ENCODE data around the gene CAMK1D.
"Not testable (repeated sequence)": the region's sequence is repeated elsewhere in the genome, so short reads cannot be mapped to it uniquely, and the experiment has no call there.

CAMK1D gene

DNA sequence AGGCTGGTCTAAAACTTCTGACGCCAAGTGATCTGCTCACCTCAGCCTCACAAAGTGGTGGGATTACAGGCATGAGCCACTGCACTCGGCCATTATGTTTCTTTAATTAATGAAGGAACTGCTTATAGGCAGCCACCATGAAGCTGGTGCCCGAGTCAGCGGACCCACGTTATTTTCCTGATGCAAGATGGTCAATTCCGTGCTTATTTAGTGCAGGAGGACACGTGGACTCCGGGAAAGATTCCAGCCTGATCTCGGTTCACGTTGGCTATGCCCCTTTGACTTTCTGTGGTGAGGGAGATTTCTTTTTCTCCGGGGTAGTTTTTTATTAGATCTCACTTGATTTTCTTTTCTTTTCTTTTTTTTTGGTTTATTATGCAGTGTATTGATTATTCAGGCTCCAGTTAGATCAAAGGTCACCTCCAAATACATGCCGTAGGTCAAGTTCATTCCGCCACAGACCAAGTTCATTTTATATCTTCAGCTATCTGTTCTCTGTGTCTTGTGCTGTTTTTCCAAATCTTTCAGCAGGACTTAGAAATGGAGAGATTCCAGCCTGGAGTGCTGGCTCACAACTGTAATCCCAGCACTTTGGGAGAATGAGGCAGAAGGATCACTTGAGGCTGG is 8.3 kb downstream of the CAMK1D start:
- H3K4me3 ChIP-seq (ENCODE audit: low read depth, low read length) = no peak overlapping the region
- no peak for DNase-seq (ENCODE audit: low read depth)
- no peak for TF ChIP-seq MYC (IDR thresholded peaks at IDR 0.05; ENCODE audit: low read depth, low read length)
- TF ChIP-seq, protein P1, sequence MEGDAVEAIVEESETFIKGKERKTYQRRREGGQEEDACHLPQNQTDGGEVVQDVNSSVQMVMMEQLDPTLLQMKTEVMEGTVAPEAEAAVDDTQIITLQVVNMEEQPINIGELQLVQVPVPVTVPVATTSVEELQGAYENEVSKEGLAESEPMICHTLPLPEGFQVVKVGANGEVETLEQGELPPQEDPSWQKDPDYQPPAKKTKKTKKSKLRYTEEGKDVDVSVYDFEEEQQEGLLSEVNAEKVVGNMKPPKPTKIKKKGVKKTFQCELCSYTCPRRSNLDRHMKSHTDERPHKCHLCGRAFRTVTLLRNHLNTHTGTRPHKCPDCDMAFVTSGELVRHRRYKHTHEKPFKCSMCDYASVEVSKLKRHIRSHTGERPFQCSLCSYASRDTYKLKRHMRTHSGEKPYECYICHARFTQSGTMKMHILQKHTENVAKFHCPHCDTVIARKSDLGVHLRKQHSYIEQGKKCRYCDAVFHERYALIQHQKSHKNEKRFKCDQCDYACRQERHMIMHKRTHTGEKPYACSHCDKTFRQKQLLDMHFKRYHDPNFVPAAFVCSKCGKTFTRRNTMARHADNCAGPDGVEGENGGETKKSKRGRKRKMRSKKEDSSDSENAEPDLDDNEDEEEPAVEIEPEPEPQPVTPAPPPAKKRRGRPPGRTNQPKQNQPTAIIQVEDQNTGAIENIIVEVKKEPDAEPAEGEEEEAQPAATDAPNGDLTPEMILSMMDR (IDR thresholded peaks at IDR 0.05; ENCODE audit: low read depth, low read length) = no peak
- TF ChIP-seq, protein P2, sequence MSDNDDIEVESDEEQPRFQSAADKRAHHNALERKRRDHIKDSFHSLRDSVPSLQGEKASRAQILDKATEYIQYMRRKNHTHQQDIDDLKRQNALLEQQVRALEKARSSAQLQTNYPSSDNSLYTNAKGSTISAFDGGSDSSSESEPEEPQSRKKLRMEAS (IDR thresholded peaks at IDR 0.05; ENCODE audit: low read depth, low read length) = no peak

DNA sequence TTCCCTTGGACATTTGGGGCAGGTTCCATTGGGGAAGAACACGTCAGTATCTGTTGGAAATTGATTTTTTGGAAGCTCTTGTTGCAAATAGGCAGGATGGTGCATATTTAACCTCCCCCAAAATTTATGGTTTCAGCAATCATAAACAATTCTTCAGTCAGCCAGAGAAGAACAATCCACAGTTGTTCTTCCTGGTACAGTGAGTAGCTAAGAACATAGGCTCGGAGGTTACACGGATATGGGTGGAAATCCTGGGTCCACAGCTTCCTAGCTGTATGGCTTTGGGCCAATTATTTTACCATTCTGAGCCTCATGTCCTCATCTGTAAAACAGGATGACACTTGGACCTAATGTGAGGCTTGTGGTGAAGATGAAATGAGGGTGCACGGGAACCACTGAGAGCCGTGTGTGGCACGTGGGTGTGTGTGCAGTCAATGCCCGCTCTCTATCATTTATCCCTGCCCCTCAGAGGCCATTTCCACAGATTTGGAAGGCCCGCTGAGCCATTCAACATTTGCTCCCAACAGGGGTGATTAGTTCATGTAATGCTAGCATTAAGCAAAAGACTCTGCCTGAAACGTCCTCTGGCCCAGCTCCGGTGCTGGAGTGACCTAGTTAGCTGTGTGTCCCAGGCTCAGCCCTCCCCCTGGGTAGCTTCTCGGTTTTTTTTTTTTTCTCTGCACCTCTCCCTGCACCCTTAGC is 9.7 kb downstream of the CAMK1D start:
- H3K4me3 ChIP-seq (ENCODE audit: low read depth, low read length) = no peak overlapping the region
- DNase-seq (ENCODE audit: low read depth) = no peak
- TF ChIP-seq, protein P2 (IDR thresholded peaks at IDR 0.05; ENCODE audit: low read depth, low read length) = no peak
- TF ChIP-seq, protein P1 (IDR thresholded peaks at IDR 0.05; ENCODE audit: low read depth, low read length) = no peak
- TF ChIP-seq MYC (IDR thresholded peaks at IDR 0.05; ENCODE audit: low read depth, low read length) (no peak), POLR2A (IDR thresholded peaks at IDR 0.05; ENCODE audit: extremely low read depth, insufficient read length) (no peak)

DNA sequence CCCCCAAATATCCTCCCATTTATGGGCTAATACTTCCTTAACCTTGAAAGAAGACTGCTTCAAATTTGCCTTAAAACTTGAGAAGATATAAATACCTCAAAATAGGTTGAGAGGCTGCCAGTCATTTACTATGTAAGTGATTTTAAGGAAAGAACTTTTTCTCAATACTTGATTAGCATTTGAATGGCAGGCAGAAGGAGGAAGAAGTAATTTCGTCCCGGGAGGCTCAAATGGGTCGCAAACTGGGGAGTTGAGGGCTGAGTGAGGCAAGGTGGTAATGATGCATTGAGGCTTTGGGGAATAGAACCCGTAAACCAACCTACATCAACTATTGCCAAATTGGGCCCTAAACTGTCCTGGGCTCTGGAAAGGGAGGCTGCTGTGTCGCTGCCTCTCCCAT is 11.1 kb downstream of the CAMK1D start:
- TF ChIP-seq POLR2A (IDR thresholded peaks at IDR 0.05; ENCODE audit: extremely low read depth, insufficient read length) (no peak), MYC (IDR thresholded peaks at IDR 0.05; ENCODE audit: low read depth, low read length) (no peak)
- TF ChIP-seq, protein P2 (IDR thresholded peaks at IDR 0.05; ENCODE audit: low read depth, low read length) = no peak
- TF ChIP-seq, protein P1 (IDR thresholded peaks at IDR 0.05; ENCODE audit: low read depth, low read length) = no peak
- peak; percentile 24 for DNase-seq (ENCODE audit: low read depth)
- H3K4me3 ChIP-seq (ENCODE audit: low read depth, low read length) = no peak overlapping the region

DNA sequence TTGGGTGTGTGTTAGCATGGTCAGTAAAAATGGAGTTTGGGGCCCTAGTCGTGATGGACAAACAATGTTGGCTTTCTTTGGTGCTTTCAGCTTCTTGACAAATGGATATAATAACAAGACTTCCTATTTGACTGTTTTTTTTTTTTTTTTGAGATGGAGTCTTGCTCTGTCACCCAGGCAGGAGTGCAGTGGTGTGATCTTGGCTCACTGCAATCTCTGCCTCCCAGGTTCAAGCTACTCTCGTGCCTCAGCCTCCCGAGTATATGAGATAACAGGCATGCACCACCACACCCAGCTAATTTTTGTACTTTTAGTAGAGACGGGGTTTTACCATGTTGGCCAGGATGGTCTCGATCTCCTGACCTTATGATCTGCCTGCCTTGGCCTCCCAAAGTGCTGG is 11.8 kb downstream of the CAMK1D start:
- not testable (repeated sequence) for DNase-seq (ENCODE audit: low read depth); H3K4me3 ChIP-seq (ENCODE audit: low read depth, low read length)

DNA sequence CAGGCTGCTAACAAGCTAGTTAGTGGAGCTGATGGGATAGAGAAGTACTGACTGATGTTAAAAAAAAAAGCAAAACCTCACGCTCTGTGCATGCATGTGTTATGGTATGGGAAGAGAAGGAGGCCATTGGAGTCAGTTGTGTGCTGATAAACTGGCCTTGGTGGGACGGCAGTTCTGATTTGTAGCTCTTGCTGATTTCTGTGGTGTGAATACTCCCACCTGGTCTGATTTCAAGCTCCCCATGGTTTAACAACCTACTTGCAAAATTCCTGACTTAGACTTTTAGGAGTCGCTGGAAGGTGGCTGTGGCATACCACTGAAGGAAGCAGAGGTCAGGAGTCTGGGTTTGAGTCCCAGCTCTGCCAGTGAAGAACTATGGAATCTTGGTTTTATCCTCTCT is 15.2 kb downstream of the CAMK1D start:
- H3K4me3 ChIP-seq (ENCODE audit: low read depth, low read length) = no peak overlapping the region
- TF ChIP-seq, protein P1 (IDR thresholded peaks at IDR 0.05; ENCODE audit: low read depth, low read length) = no peak
- TF ChIP-seq, protein P2 (IDR thresholded peaks at IDR 0.05; ENCODE audit: low read depth, low read length) = no peak
- TF ChIP-seq POLR2A (IDR thresholded peaks at IDR 0.05; ENCODE audit: extremely low read depth, insufficient read length) (no peak), MYC (IDR thresholded peaks at IDR 0.05; ENCODE audit: low read depth, low read length) (no peak)
- no peak for DNase-seq (ENCODE audit: low read depth)

DNA sequence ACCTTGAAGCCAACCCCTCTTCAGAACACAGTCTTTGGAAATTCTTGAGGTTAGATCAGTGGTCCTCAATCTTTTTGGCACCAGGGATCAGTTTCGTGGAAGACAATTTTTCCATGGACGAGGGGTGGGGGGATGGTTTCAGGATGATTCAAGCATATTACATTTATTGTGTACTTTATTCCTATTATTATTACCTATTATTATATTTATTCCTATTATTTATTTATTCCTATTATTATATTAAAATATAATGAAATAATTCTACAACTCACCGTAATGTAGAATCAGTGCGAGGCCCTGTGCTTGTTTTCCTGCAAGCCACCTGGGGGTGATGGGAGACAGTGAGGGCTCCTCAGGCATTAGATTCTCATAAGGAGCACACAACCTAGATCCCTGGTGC is 17.9 kb downstream of the CAMK1D start:
- H3K4me3 ChIP-seq (ENCODE audit: low read depth, low read length) = no peak overlapping the region
- TF ChIP-seq POLR2A (IDR thresholded peaks at IDR 0.05; ENCODE audit: extremely low read depth, insufficient read length) (no peak), MYC (IDR thresholded peaks at IDR 0.05; ENCODE audit: low read depth, low read length) (no peak)
- TF ChIP-seq, protein P2 (IDR thresholded peaks at IDR 0.05; ENCODE audit: low read depth, low read length) = no peak
- TF ChIP-seq, protein P1 (IDR thresholded peaks at IDR 0.05; ENCODE audit: low read depth, low read length) = no peak
- DNase-seq (ENCODE audit: low read depth) = no peak

Data from NB4 (cell line).